ENCODE measurements around the gene XIRP1. TPM values are rescaled to one million over a fixed set of nuclear protein-coding genes. Genes with fewer than 3 reads are reported as not detected.

The XIRP1 gene
- total and polyA plus RNA-seq, 2 donors (not counting 1 experiment from before 2014, with no cell fraction given), result 0.05 TPM; not detected in 1

- TF ChIP-seq EZH2 (IDR thresholded peaks at IDR 0.05; ENCODE audit: low read length, missing control alignments), result no peak
- TF ChIP-seq, protein P1, sequence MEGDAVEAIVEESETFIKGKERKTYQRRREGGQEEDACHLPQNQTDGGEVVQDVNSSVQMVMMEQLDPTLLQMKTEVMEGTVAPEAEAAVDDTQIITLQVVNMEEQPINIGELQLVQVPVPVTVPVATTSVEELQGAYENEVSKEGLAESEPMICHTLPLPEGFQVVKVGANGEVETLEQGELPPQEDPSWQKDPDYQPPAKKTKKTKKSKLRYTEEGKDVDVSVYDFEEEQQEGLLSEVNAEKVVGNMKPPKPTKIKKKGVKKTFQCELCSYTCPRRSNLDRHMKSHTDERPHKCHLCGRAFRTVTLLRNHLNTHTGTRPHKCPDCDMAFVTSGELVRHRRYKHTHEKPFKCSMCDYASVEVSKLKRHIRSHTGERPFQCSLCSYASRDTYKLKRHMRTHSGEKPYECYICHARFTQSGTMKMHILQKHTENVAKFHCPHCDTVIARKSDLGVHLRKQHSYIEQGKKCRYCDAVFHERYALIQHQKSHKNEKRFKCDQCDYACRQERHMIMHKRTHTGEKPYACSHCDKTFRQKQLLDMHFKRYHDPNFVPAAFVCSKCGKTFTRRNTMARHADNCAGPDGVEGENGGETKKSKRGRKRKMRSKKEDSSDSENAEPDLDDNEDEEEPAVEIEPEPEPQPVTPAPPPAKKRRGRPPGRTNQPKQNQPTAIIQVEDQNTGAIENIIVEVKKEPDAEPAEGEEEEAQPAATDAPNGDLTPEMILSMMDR (conservative IDR thresholded peaks at IDR 0.05 in 1 of 2, IDR thresholded peaks at IDR 0.05 in 1 of 2; ENCODE audit: low read depth in 1 of 2, low read length in 2 of 2), result no peak
- Histone ChIP-seq H3K4me2 (ENCODE audit: extremely low read depth, insufficient read depth, low read length) (no peak overlapping the region), H4K20me1 (ENCODE audit: control insufficient read depth, extremely low read depth, insufficient read depth, low read length) (no peaks in the 10 kb centered on the region), H3K9me3 (ENCODE audit: control insufficient read depth, insufficient read depth, low read depth, low read length) (no peaks in the 10 kb centered on the region), H3K9ac (ENCODE audit: insufficient read depth, low read length) (no peak overlapping the region), H3K79me2 (ENCODE audit: control insufficient read depth, insufficient read depth, low read length) (no peaks in the 10 kb centered on the region), H3K4me3 (replicated peaks in 1 of 4; ENCODE audit: control extremely low read depth in 1 of 4, insufficient read depth in 1 of 4, low read depth in 3 of 4, low read length in 4 of 4) (no peak overlapping the region), H3K27me3 (ENCODE audit: control insufficient read depth, insufficient read depth, low read length) (peaks cover 11% of the 10 kb centered on the region), H3K27ac (ENCODE audit: insufficient read depth, low read length) (no peak overlapping the region), H2AFZ (ENCODE audit: low read length) (no peak overlapping the region), H3K4me1 (ENCODE audit: control insufficient read depth, extremely low read depth, insufficient read depth, low read length) (no peaks in the 10 kb centered on the region), H3K36me3 (ENCODE audit: control insufficient read depth, insufficient read depth, low read length) (no peaks in the 10 kb centered on the region)
- DNase-seq (ENCODE audit: low read depth in 2 of 2), result no peak
These were observed 11.0 kb upstream of the XIRP1 start for GRCh38 chr3:39203402-39203801.

- Histone ChIP-seq H4K20me1 (ENCODE audit: control insufficient read depth, extremely low read depth, insufficient read depth, low read length) (no peaks in the 10 kb centered on the region), H3K9ac (ENCODE audit: insufficient read depth, low read length) (no peak overlapping the region), H3K9me3 (ENCODE audit: control insufficient read depth, insufficient read depth, low read depth, low read length) (no peaks in the 10 kb centered on the region), H3K4me3 (replicated peaks in 1 of 4; ENCODE audit: control extremely low read depth in 1 of 4, insufficient read depth in 1 of 4, low read depth in 3 of 4, low read length in 4 of 4) (no peak overlapping the region), H3K4me1 (ENCODE audit: control insufficient read depth, extremely low read depth, insufficient read depth, low read length) (no peaks in the 10 kb centered on the region), H3K27ac (ENCODE audit: insufficient read depth, low read length) (no peak overlapping the region), H3K4me2 (ENCODE audit: extremely low read depth, insufficient read depth, low read length) (no peak overlapping the region), H2AFZ (ENCODE audit: low read length) (no peak overlapping the region), H3K36me3 (ENCODE audit: control insufficient read depth, insufficient read depth, low read length) (no peaks in the 10 kb centered on the region), H3K79me2 (ENCODE audit: control insufficient read depth, insufficient read depth, low read length) (no peaks in the 10 kb centered on the region), H3K27me3 (ENCODE audit: control insufficient read depth, insufficient read depth, low read length) (peaks cover 8% of the 10 kb centered on the region)
- peak in 1 of 2 donors; percentile 4 for DNase-seq (ENCODE audit: low read depth in 2 of 2)
- TF ChIP-seq EZH2 (IDR thresholded peaks at IDR 0.05; ENCODE audit: low read length, missing control alignments), result no peak
- TF ChIP-seq, protein P1 (conservative IDR thresholded peaks at IDR 0.05 in 1 of 2, IDR thresholded peaks at IDR 0.05 in 1 of 2; ENCODE audit: low read depth in 1 of 2, low read length in 2 of 2), result no peak
These were observed 9.7 kb upstream of the XIRP1 start for GRCh38 chr3:39202094-39202493.

DNA sequence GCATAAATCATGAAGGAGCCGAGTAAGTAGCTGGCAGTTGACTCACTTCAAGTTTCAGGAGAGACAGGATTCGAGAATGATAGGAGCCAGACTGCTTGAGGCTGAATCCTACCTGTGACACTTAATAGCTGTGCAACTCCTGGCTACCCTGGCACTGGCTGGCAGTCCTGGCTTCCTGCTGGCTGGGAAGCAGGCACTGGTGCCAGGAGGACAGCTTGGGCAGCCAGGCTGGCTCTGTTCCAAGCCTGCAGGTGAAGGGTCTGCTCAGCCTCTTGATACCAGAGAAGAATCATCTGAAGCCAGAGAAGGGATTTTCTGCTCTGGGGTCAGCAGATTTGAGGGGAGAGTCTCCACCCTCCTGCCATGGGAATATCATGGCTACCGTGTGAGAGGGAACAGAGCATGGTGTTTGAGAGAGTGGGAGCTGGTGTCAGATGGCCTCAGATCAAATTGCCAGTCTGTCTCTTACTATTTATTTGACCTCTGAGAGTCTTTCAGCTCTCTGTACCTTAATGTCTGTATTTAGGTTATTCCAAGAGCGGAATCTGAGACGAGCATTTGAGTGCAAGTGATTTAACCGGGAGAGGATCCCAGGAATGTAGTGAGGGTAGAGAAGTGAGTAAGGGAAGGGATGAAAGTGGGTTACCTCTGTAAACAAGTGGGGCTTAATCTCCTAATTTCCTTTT, 4.4 kb upstream of the XIRP1 start:
- Histone ChIP-seq H3K9ac (ENCODE audit: insufficient read depth, low read length) (no peak overlapping the region), H4K20me1 (ENCODE audit: control insufficient read depth, extremely low read depth, insufficient read depth, low read length) (no peaks in the 10 kb centered on the region), H3K27me3 (ENCODE audit: control insufficient read depth, insufficient read depth, low read length) (no peaks in the 10 kb centered on the region), H3K36me3 (ENCODE audit: control insufficient read depth, insufficient read depth, low read length) (no peaks in the 10 kb centered on the region), H3K4me2 (ENCODE audit: extremely low read depth, insufficient read depth, low read length) (no peak overlapping the region), H3K4me1 (ENCODE audit: control insufficient read depth, extremely low read depth, insufficient read depth, low read length) (no peaks in the 10 kb centered on the region), H3K4me3 (replicated peaks in 1 of 4; ENCODE audit: control extremely low read depth in 1 of 4, insufficient read depth in 1 of 4, low read depth in 3 of 4, low read length in 4 of 4) (no peak overlapping the region), H3K9me3 (ENCODE audit: control insufficient read depth, insufficient read depth, low read depth, low read length) (no peaks in the 10 kb centered on the region), H3K79me2 (ENCODE audit: control insufficient read depth, insufficient read depth, low read length) (no peaks in the 10 kb centered on the region), H2AFZ (ENCODE audit: low read length) (no peak overlapping the region), H3K27ac (ENCODE audit: insufficient read depth, low read length) (no peak overlapping the region)
- TF ChIP-seq, protein P1 (conservative IDR thresholded peaks at IDR 0.05 in 1 of 2, IDR thresholded peaks at IDR 0.05 in 1 of 2; ENCODE audit: low read depth in 1 of 2, low read length in 2 of 2), result no peak
- TF ChIP-seq EZH2 (IDR thresholded peaks at IDR 0.05; ENCODE audit: low read length, missing control alignments), result no peak
- peak in 1 of 2 donors; percentile 16 for DNase-seq (ENCODE audit: low read depth in 2 of 2)

All from fibroblast of lung (primary cell).